ENCODE results near the gene DOP1A. TPM values are rescaled to one million over a fixed set of nuclear protein-coding genes. Genes with fewer than 3 reads are reported as not detected.

The DOP1A gene
- total RNA-seq, 2 donors from 2014 or later: 7.6 to 8.9 TPM

DNA sequence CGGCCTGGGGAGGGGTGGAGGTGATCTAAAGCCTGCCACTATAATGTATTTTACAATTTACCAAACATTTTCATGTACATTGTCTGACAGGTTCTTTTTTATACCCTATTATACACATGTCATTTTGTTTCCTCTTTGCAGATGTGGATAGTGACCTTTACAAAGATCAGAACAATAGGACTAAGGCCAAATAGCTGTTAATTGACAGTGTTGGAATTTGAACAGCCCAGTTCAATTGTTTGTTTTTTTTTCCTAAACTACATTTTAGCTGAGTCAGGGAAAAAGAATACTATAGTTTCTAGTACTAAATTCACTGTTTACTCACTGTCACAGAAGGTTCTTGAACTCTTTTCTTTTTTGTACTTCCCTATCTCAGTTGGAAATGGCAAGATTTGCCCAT is 85.4 kb downstream of the DOP1A start:
- H3K9me3 Mint-ChIP-seq: no peaks in the 10 kb centered on the region
- H3K4me3 Mint-ChIP-seq: no peak overlapping the region
- no peak for ATAC-seq (replicated peaks)
- H3K36me3 Mint-ChIP-seq (ENCODE audit: low read depth): peaks cover 81% of the 10 kb centered on the region
- H3K27ac Mint-ChIP-seq: no peak overlapping the region
- H3K27me3 Mint-ChIP-seq: no peaks in the 10 kb centered on the region
- H3K4me1 Mint-ChIP-seq: no peaks in the 10 kb centered on the region

DNA sequence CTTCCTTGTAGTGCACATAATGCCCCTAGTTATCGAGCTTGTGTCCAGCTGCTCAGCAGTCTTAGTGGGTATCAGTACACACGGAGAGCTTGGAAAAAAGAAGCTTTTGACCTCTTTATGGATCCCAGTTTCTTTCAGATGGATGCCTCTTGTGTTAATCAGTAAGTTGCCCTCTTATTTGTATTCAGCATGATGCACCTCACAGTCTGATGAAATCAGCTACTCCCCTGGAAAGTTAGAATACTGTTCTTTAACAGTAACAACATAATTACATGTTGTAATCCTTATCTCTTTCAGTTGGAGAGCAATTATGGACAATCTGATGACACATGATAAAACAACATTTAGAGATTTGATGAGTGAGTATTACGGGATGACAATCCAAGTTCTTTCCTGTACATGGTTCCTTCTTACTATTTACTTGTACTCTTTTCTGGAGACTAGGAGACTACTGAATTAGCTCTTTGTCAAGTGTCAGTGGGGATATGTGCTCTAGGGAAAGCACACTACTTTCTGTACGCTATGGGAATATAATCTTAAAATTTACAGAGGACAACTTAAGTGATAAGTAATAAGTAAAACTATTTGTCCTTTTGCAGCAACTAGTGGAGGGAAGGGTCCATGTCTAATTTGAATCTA is 86.5 kb downstream of the DOP1A start:
- no peaks in the 10 kb centered on the region for H3K4me1 Mint-ChIP-seq
- ATAC-seq (replicated peaks): no peak

DNA sequence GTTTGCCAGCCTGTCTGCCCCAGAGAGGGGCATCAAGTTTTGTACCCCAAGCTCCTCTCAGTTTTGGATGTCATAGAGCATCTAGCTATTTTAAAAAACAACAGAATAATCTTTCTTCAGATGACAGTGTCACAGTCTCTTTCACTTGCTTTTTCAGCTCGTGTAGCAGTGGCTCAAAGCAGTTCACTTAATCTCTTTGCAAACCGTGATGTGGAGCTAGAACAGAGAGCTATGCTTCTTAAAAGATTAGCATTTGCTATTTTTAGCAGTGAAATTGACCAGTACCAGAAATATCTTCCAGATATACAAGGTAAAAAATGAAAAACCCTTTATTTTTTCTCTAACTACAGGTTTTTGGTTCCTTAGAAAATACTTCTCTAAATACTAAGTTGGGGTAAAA is 88.3 kb downstream of the DOP1A start:
- peaks cover 78% of the 10 kb centered on the region for H3K36me3 Mint-ChIP-seq (ENCODE audit: low read depth)
- ATAC-seq (replicated peaks): no peak
- no peak overlapping the region for H3K27ac Mint-ChIP-seq
- H3K4me1 Mint-ChIP-seq: no peaks in the 10 kb centered on the region
- no peak overlapping the region for H3K4me3 Mint-ChIP-seq
- no peaks in the 10 kb centered on the region for H3K27me3 Mint-ChIP-seq
- H3K9me3 Mint-ChIP-seq: no peaks in the 10 kb centered on the region

More for the DNA sequence above, 86.5 kb downstream of the DOP1A start:
- Mint-ChIP-seq H3K27me3 (no peaks in the 10 kb centered on the region), H3K27ac (peak overlapping the region; percentile 46), H3K4me3 (no peak overlapping the region), H3K9me3 (no peaks in the 10 kb centered on the region), H3K36me3 (ENCODE audit: low read depth) (peaks cover 75% of the 10 kb centered on the region)

DNA sequence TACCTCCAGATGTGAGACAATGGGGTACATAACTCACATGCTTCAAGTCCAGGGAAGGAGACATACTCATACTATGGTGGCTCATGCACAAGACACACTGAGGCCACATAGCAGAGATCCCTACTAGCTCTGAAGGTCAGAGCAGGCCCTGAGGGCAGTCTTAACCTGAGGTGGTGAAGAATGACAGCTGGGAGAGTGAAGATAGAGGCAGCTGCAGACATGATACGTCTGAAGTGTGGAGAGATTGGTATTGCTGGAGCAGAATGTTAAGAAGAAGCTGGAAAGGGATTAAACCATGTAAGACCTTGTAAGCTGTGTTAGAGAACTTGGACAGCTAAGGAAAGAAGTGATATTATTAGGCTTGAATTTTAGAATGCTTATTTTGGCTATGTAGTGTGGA is 92.7 kb downstream of the DOP1A start:
- ATAC-seq (replicated peaks): no peak
- no peaks in the 10 kb centered on the region for H3K27me3 Mint-ChIP-seq
- peaks cover 78% of the 10 kb centered on the region for H3K36me3 Mint-ChIP-seq (ENCODE audit: low read depth)
- H3K9me3 Mint-ChIP-seq: no peaks in the 10 kb centered on the region
- H3K4me3 Mint-ChIP-seq: no peak overlapping the region
- no peaks in the 10 kb centered on the region for H3K4me1 Mint-ChIP-seq
- H3K27ac Mint-ChIP-seq: no peak overlapping the region

DNA sequence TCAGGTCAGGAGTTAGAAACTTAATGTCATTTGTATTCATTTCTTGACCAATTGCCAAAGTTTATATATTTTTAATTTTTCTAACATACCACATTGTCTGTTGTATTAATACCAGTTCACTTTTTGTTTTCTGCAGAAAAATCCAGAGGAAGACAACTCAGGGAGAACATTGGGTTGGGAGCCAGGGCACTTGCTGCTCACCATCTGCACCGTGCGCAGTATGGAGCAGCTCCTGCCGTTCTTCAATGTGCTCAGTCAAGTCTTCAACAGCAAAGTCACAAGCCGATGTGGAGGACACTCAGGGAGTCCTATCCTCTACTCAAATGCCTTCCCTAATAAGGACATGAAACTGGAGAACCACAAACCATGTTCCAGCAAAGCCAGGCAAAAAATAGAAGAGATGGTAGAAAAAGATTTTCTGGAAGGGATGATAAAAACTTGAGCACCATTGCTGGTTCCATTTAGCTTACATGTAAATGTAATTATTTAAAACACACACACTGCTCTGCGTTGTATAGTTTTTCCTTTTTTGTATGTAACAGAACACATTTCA is 100.3 kb downstream of the DOP1A start:
- no peak overlapping the region for H3K27ac Mint-ChIP-seq
- no peaks in the 10 kb centered on the region for H3K4me1 Mint-ChIP-seq
- H3K9me3 Mint-ChIP-seq: no peaks in the 10 kb centered on the region
- H3K4me3 Mint-ChIP-seq: no peak overlapping the region
- no peaks in the 10 kb centered on the region for H3K27me3 Mint-ChIP-seq
- peaks cover 99% of the 10 kb centered on the region for H3K36me3 Mint-ChIP-seq (ENCODE audit: low read depth)
- no peak for ATAC-seq (replicated peaks)

DNA sequence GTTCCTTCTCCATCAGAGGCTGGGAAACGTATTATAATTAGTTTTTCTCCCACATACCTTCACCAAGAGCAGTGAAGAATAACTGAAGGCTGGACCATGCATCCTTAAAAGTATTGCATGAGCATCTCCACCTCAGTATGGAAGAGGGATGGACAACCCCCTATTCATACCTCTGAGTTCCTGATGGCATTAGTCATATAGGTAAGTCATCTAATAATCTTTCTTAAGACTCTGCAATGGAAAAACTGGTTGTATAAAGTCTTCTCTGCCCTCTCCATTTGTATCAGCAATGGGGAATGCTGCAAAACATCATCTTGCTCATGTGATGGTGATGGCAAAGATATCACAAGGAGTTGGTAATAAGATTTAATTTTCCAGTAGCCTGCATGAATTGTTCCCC is 101.1 kb downstream of the DOP1A start:
- Mint-ChIP-seq H3K36me3 (ENCODE audit: low read depth) (peaks cover 99% of the 10 kb centered on the region), H3K27me3 (no peaks in the 10 kb centered on the region), H3K4me1 (no peaks in the 10 kb centered on the region), H3K9me3 (no peaks in the 10 kb centered on the region), H3K4me3 (no peak overlapping the region), H3K27ac (no peak overlapping the region)
- no peak for ATAC-seq (replicated peaks)

DNA sequence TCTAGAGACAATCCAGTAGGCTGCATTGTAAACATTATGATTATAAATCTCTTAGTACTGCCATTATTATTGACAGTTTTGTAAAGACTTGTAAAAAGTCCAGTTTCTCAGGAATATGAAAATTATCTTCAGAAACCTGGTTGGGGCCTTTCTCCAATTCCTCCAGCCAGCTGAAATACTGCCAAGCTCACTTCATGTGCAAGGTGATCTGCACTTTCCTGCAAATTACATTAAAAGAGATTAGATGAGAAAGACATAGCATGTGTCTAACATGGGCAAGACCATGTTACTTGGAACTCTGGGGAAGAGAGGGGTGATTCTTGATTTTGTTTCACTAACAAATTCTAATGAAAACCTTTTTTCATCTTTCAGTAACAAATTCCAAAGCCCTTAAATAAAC is 101.6 kb downstream of the DOP1A start:
- H3K9me3 Mint-ChIP-seq: no peaks in the 10 kb centered on the region
- H3K27me3 Mint-ChIP-seq: no peaks in the 10 kb centered on the region
- peaks cover 99% of the 10 kb centered on the region for H3K36me3 Mint-ChIP-seq (ENCODE audit: low read depth)
- H3K27ac Mint-ChIP-seq: no peak overlapping the region
- H3K4me3 Mint-ChIP-seq: no peak overlapping the region
- H3K4me1 Mint-ChIP-seq: no peaks in the 10 kb centered on the region
- ATAC-seq (replicated peaks): no peak

DNA sequence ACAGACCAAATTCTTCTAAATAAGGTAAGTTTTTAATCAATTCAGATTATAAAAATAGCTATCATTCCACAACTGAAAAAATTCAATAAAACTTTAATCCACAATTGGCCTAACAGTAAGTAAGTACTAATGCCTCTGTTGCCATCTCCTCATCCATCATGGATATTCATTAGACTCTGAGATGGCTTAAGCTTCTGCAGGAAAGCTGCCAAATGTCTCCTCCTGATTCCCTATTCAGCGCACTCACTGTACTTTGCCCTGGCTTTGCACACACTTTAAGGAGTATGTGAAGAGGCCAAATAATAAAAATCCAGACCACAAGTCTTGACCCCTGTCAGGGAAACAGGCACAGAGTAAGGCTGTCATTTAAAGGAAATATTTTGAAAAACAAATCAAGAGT is 102.0 kb downstream of the DOP1A start:
- H3K27ac Mint-ChIP-seq: no peak overlapping the region

DNA sequence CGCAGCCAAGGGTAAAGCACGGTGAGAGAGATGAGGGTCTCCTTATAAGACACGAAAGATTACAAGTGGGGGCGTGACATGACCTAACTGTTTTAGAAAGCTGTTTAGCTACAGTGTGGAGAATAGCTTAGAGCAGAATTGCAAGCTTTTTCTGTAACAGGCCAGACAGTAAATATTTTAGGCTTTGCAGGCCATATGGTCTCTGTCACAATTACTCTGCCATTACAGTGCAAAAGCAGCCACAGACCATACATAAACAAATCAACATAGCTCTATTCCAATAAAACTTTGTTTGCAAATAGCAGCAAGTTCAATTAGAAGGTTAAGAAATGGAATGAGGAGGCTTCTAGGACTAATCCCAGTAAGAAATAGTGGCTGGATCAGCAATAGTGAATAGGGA is 108.8 kb downstream of the DOP1A start:
- Mint-ChIP-seq H3K4me3 (no peak overlapping the region), H3K36me3 (ENCODE audit: low read depth) (peaks cover 93% of the 10 kb centered on the region), H3K4me1 (no peaks in the 10 kb centered on the region), H3K27ac (no peak overlapping the region), H3K9me3 (no peaks in the 10 kb centered on the region), H3K27me3 (no peaks in the 10 kb centered on the region)
- no peak for ATAC-seq (replicated peaks)

More for the DNA sequence above, 102.0 kb downstream of the DOP1A start:
- Mint-ChIP-seq H3K4me3 (no peak overlapping the region), H3K9me3 (no peaks in the 10 kb centered on the region), H3K27me3 (no peaks in the 10 kb centered on the region), H3K36me3 (ENCODE audit: low read depth) (peaks cover 99% of the 10 kb centered on the region), H3K4me1 (no peaks in the 10 kb centered on the region)
- ATAC-seq (replicated peaks): no peak

DNA sequence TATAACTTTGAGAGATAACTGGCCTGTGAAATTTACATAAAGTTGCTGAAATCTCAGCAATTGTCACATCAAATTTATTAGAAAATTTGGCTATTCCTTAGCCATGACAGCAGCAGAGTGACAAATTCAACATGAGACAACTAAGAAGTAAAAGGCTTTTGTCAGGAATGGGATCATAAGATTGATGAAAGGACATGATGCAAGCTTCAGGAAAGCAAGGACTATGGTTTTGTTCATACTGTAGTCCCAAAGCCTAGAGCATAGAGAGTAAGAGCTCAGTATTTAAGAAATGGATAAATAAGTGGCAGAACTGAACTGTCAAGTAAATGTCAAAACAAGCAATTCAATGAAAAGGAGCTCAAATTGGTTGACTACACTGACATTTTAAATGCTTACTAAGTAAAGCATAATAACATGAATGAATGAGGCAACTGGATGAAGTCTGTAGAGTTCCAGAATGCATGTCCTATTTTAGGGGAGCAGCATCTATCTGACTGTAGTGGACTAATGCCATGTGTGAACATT is 113.0 kb downstream of the DOP1A start:
- Mint-ChIP-seq H3K4me3 (no peak overlapping the region), H3K9me3 (no peaks in the 10 kb centered on the region), H3K27me3 (no peaks in the 10 kb centered on the region), H3K36me3 (ENCODE audit: low read depth) (peaks cover 96% of the 10 kb centered on the region), H3K4me1 (peaks cover 5% of the 10 kb centered on the region), H3K27ac (no peak overlapping the region)
- no peak for ATAC-seq (replicated peaks)

DNA sequence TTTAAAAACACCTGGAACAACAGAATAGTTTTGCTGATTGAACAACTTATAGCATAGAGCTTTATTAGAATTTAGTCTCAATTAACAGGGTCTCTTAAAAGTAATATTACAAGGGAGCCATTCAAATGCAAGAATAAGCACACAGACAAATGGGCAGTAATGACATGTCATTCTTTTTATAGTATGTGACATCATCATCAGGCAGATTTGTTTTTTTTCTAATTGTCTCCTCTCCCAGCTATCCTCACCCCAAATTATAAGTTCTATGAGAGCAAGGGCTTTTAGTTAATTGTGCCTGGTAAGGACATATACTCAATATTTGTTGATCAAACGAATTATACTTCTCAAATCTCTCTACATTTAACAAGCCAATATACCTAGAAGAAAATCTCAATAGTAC is 114.6 kb downstream of the DOP1A start:
- no peak overlapping the region for H3K4me3 Mint-ChIP-seq
- H3K9me3 Mint-ChIP-seq: no peaks in the 10 kb centered on the region
- H3K27me3 Mint-ChIP-seq: no peaks in the 10 kb centered on the region
- ATAC-seq (replicated peaks): no peak
- peaks cover 5% of the 10 kb centered on the region for H3K4me1 Mint-ChIP-seq
- no peak overlapping the region for H3K27ac Mint-ChIP-seq
- peaks cover 97% of the 10 kb centered on the region for H3K36me3 Mint-ChIP-seq (ENCODE audit: low read depth)

DNA sequence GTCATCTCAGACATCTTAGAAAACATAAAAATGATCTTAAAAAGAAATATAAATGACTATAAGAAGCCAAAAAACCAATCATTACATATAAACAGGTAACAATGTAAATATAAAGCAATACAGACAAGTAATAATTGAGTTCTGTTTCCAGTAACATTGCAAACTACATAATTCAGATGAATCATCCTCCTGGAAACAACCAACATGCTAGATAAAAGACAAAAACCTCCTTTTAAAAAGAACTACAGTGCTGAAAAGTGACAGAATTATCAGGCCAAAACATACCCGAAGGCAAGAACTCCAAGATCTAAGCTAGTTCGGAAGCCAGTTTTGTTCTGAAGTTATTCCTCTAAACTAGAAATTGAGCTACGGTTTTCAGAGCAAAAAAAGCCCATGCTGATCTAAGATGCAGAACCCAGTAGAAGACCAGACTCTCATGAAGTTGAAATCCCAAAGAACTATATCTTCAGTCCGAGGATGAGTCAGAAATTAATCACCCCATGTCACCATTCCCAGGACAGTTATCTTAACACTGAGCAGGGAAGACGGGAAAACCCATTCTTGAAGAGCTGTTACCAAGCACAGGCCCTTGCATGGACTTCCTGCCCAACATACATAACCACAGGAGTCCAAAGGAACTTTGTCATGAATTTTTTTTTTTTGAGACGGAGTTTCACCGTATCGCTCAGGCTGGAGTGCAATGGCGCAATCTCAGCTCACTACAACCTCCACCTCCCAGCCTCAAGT is 115.8 kb downstream of the DOP1A start:
- ATAC-seq (replicated peaks): no peak
- H3K27ac Mint-ChIP-seq: peak overlapping the region; percentile 56
- H3K36me3 Mint-ChIP-seq (ENCODE audit: low read depth): peaks cover 97% of the 10 kb centered on the region
- no peak overlapping the region for H3K4me3 Mint-ChIP-seq
- H3K27me3 Mint-ChIP-seq: no peaks in the 10 kb centered on the region
- H3K9me3 Mint-ChIP-seq: no peaks in the 10 kb centered on the region
- peaks cover 5% of the 10 kb centered on the region for H3K4me1 Mint-ChIP-seq

DNA sequence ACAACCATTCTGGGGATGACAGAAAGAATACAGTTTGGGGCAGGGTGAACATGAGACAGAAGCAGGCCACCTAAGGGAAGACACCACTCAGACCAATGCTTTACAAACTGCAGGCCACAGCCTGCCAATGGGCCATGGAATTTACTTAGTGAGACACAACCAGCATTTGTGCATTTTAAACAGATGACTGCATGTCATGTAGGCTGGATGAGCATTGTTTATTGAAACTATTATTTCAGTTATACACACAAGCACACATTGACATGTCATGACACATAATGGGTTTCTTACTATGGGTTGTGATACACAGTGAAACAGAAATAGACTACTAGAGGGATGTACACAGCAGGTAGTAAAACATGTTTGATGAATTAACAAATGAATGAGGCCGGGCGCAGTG is 117.6 kb downstream of the DOP1A start:
- Mint-ChIP-seq H3K36me3 (ENCODE audit: low read depth) (peaks cover 99% of the 10 kb centered on the region), H3K4me1 (peaks cover 5% of the 10 kb centered on the region), H3K4me3 (no peak overlapping the region), H3K27me3 (no peaks in the 10 kb centered on the region), H3K27ac (no peak overlapping the region), H3K9me3 (no peaks in the 10 kb centered on the region)
- no peak for ATAC-seq (replicated peaks)

DNA sequence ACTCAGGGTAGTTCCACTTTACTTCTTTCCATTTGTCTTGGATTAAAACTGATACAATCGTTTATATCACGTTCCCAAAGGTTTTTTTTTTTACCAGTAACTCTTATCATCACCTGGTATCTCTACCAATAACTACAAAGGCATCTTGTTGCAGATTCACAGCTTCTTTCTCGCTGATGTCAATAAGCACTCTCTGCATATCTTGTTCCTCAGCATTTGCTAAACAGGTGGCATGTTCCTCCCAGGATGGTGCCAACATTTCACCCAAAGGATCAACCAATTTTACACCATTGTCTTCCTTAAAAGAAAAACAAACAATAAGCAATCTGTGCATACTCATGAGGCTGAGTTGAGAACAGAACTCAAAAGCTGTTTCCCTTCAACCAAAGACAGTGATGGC is 121.0 kb downstream of the DOP1A start:
- ATAC-seq (replicated peaks): no peak
- H3K4me1 Mint-ChIP-seq: peaks cover 5% of the 10 kb centered on the region
- no peaks in the 10 kb centered on the region for H3K9me3 Mint-ChIP-seq
- H3K36me3 Mint-ChIP-seq (ENCODE audit: low read depth): peaks cover 88% of the 10 kb centered on the region
- H3K27me3 Mint-ChIP-seq: no peaks in the 10 kb centered on the region
- H3K4me3 Mint-ChIP-seq: no peak overlapping the region
- no peak overlapping the region for H3K27ac Mint-ChIP-seq

DNA sequence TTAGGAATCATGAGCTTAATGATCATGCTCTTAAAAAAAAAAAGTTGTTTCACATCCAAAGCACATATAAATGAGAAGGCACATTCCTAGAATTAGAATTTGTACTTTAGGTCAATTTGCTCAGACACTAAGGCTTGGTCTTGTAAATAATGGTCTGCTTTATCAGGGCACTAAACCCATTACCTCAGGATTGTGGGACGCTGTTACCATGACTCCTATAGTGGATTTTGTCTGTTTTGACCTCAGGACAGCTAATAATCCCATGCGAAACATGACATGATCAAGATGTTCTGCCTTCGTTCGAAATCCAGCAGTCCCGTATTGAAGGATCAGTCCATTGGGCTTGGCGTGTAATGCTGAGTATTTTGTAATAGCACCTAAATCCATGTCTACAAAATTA is 123.2 kb downstream of the DOP1A start:
- Mint-ChIP-seq H3K9me3 (no peaks in the 10 kb centered on the region), H3K4me1 (peaks cover 5% of the 10 kb centered on the region), H3K4me3 (no peak overlapping the region), H3K27ac (no peak overlapping the region), H3K27me3 (no peaks in the 10 kb centered on the region), H3K36me3 (ENCODE audit: low read depth) (peaks cover 67% of the 10 kb centered on the region)
- no peak for ATAC-seq (replicated peaks)
